Measurements from ENCODE around the gene RGL1.

- TF ChIP-seq CTCF (IDR thresholded peaks at IDR 0.05) (no peak), POLR2A (IDR thresholded peaks at IDR 0.05) (no peak), EP300 (IDR thresholded peaks at IDR 0.05) (no peak), POLR2AphosphoS5 (IDR thresholded peaks at IDR 0.05) (no peak)
Measured at GRCh38 chr1:183942933-183943693, 138.2 kb downstream of the RGL1 start.
